Activated CD4-positive, alpha-beta T cell treated with anti-CD3 and anti-CD28 coated beads, Interleukin-2, amount 50 U/mL, for 16 hours (primary cell): ENCODE measurements around the gene IQGAP2.
"Not testable (repeated sequence)": the region's sequence is repeated elsewhere in the genome, so short reads cannot be mapped to it uniquely, and the experiment has no call there.

Experiments
- DNase-seq: peaks from one replicate; pipeline ENCODE4 v3.0.0-alpha.2; 2020

IQGAP2 gene

DNA sequence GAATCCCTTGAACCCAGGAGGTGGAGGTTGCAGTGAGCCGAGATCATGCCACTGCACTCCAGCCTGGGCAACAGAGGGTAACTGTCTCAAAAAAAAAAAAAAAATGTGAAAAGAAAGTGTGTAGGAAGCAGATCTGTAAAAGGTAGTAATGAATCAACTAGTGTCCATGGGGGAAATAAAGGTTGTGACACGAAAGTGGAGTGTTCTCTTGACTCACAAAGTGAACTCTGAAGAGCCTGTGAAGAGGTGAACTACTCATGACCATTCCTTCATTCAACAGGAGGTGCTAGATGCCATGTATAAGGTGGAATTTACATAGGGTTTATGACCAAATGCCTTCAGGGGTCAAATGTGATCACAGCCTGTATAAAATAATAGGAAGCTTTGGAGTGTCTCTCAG is 12.8 kb downstream of the IQGAP2 start:
- no peak for DNase-seq

GRCh38 chr5:76419597-76420298 is 16.7 kb downstream of the IQGAP2 start:
- DNase-seq: no peak

DNA sequence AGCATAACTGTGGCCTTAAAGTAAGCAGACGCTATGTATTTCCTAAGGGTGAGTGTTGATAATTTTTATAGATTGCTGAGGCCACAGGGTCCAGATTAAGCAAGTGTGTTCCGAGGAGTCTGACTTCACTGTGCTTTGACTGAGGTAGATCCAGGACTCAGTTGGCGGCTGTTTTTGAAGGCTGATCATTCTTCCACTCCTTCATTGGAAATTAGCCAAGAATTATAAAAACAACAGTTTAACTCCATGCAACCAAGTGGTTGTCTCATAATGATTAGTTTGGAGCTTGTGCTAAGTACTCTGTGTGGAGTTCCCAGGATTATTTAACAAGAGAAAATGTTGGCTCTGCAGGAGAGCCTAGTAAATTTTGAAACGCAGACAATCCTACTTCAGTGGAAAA is 19.1 kb downstream of the IQGAP2 start:
- DNase-seq: no peak

DNA sequence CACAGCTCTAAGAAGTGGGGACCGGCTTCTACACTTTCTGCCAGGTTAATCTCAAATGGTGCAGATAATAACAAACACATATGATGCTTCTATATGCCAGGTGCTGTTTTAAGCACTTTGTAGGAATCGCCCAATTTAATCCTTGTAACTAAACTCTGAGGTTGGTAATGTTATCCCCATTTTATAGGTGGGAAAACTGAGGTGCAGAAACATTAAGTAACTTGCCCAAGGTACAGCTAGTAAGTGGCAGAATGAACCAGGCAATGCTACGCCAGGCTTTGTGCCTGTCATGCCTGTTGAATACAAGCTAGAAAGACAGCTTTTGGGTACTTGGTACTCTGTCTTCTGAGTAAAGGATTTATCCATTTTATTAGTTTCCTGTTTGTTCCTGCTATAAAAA is 19.7 kb downstream of the IQGAP2 start:
- no peak for DNase-seq

- no peak for DNase-seq
Observed at GRCh38 chr5:76425146-76425545, 22.1 kb downstream of the IQGAP2 start.

GRCh38 chr5:76425928-76426804 is 23.1 kb downstream of the IQGAP2 start:
- DNase-seq: no peak

GRCh38 chr5:76427206-76428140 is 24.4 kb downstream of the IQGAP2 start:
- no peak for DNase-seq

DNA sequence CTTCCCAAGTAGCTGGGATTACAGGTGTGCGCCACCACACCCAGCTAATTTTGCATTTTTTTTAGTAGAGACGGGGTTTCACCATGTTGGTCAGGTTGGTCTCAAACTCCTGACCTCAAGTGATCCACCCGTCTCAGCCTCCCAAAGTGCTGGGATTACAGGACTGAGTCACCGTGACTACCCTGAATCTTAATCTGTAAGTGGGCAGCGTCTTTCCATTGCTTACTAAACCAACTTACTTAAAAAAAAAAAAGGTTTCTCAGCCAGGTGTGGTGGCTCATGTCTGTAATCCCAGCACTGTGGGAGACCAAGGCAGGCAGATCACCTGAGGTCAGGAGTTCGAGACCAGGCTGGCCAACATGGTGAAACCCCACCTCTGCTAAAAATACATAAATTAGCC is 25.5 kb downstream of the IQGAP2 start:
- not testable (repeated sequence) for DNase-seq

DNA sequence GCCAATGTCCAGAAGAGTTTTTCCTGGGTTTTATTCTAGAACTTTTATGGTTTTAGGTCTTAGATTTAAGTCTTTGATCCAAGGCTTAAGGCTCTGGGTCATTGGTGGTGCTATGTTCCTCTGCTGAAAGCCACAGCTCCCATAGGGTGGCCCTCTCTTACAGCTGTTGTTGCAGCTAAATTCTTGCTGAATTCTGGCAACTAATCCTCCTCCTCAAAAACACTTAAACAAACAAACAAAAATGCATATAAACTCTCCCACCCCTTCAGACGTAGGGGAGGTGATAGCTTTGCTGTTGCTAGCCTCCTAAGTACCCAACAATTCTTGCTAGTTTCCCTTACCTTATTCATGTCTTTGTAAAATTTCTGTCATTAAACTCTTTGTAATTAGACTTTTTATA is 30.2 kb downstream of the IQGAP2 start:
- DNase-seq: no peak

DNA sequence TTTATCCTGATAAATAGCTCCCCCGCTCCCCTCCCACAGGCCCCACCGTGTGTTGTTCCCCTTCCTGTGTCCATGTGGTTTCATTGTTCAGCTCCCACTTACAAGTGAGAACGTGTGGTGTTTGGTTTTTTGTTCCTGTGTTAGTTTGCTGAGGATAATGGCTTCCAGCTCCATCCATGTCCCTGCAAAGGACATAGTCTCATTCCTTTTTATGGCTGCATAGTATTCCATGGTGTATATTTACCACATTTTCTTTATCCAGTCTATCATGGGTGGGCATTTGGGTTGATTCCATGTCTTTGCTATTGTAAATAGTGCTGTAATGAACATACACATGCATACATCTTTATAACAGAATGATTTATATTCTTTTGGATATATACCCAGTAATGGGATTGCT is 34.4 kb downstream of the IQGAP2 start:
- not testable (repeated sequence) for DNase-seq

- DNase-seq: no peak
Observed at GRCh38 chr5:76438025-76438424, 34.9 kb downstream of the IQGAP2 start.

DNA sequence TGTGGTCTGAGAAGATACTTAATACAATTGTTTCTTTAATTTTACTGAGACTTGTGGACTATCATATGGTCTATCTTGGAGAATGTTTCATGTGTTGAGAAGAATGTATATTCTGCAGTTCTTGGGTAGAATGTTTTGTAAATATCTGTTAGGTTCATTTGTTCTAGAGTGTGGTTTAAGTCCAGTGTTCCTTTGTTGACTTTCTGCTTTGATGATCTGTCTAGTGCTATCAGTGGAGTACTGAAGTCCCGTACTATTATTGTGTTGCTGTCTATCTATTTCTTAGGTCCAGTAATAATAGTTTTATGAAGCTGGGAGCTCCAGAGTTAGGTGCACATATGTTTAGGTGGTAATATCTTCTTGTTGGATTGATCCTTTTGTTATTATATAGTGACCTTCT is 36.1 kb downstream of the IQGAP2 start:
- DNase-seq: no peak

GRCh38 chr5:76439929-76440328 is 36.8 kb downstream of the IQGAP2 start:
- no peak for DNase-seq

GRCh38 chr5:76441101-76441500 is 38.0 kb downstream of the IQGAP2 start:
- DNase-seq: no peak

DNA sequence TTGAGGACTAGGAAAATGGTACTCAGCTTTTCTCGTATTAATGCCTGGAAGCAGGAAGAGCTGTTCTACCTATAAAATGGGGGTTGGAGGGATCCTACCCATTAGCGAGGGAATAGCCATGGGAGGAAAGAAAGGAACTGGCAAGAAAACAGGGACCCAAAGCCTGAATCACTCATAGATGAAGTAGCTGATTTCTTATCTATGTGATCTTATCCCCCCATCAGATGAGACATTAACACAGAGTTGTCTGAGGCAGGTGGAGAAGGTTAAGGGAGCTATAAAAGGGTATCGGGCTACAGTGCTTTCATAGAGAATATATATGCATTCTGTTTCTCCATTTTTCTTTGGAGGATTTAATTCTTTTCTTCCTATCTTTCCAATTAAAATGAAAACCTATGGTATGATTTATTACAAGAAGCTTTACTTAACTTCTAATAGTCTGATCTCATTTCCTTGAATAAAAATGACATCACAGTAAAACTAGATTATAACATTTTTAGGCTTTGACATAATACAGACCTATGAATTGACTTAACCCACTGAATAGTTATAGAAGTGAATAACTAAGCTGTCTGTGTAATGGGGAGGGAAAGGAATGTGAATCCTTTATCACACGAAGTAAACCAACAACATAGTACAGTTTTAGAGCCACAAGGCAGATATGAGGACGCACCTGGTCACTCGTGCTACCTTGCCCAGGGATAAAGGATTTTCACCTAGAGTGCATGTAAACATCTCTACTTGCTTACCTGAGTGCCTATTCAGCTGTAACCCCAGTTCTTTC is 39.0 kb downstream of the IQGAP2 start:
- DNase-seq: no peak

DNA sequence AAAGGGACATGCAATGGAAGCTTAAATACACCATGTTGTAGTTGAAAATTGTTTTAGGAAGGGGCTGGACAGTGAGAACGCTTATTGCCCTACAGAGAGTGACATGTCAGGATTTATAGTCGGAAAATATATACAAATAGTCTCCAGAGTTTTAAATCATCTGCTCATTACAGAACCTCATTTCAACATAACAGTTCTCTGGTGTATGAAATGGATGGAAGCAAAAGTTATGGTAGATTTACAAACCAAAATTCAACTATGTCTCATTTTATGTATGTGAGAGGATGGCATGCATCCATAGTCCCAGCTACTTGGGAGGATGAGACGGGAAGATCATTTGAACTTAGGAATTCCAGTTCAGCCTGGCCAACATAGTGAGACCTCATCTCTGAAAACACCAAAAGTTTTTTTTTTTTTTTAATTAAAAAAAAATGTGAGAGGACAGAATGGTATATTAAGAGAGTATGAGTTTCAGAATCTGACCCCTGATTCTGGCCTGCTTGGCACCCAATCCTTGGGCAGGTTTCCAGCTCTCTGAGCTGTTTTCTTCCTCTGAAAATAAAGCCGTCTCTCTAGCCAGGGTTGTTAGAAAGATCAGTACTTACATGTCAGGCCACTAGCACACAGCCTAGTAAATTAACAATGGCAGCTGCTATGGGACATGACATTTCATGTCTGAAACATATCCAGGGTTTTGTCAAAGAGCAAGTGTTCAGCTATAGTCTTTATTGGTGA is 40.1 kb downstream of the IQGAP2 start:
- no peak for DNase-seq

DNA sequence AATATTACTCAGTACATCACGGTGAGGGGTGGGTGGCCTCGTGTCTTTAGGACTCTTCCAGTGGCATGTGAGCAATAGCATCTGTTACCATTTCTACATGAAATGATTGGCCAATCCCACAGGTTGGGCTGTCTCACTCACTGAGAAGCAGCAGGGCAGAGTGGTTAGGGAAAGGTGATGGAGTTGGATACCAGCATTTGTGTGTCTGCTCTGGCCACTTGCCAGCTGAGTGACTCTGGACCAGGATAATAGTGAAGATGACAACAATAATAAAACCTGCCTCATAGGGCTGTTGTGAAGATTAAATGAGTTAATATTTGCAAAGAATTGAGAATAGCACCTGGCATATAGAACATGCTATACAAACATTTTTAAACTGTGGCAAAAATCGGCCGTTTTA is 42.0 kb downstream of the IQGAP2 start:
- no peak for DNase-seq

DNA sequence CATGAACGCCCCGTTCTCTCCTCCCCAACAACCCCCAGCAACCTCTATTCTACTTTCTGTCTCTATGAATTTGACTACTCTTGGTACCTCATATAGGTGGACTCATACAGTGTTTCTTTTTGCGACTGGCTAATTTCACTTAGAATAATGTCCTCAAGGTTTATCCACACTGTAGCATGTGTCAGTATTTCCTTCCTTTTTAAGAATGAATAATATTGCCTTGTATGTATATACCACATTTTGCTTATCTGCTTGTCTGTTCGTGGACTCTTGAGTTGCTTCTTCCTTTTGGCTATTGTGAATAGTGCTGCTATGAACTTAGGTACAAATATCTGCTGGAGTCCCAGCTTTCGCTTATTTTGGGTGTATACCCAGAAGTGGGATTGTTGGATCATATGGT is 42.7 kb downstream of the IQGAP2 start:
- no peak for DNase-seq

DNA sequence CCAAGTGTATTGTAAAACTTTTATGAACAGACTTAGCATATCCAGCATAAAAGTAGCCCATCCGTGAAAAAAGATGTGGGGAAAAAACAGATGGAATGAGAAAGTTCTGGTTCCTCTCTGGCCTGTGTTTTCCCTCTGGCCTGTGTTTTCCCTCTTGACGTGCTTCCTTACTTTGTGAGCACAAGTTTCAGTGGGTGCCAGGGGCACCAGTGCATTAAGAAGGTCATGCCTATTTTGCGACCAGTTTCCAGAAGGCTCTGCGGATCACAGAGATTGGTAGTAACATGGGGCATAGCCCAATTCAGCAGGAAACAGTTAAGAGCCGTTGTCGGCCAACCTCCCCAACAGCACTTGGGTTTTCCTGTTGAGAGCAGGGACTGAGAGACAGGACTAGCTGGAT is 43.7 kb downstream of the IQGAP2 start:
- no peak for DNase-seq

GRCh38 chr5:76449606-76450005 is 46.5 kb downstream of the IQGAP2 start:
- no peak for DNase-seq

- no peak for DNase-seq
Observed at GRCh38 chr5:76450054-76450453, 47.0 kb downstream of the IQGAP2 start.
